GM21723 (cell line): ENCODE results near the gene FUT7.
"Not testable (repeated sequence)": the region's sequence is repeated elsewhere in the genome, so short reads cannot be mapped to it uniquely, and the experiment has no call there.

ENCODE experiments used
- ATAC-seq: cut with Tn5 transposase; IDR thresholded peaks from one replicate; pipeline ENCODE4 v1.9.1; 2021; ENCODE audit warnings: mild to moderate bottlenecking, moderate library complexity; ENCODE audit not compliant: unreplicated experiment

The FUT7 gene

DNA sequence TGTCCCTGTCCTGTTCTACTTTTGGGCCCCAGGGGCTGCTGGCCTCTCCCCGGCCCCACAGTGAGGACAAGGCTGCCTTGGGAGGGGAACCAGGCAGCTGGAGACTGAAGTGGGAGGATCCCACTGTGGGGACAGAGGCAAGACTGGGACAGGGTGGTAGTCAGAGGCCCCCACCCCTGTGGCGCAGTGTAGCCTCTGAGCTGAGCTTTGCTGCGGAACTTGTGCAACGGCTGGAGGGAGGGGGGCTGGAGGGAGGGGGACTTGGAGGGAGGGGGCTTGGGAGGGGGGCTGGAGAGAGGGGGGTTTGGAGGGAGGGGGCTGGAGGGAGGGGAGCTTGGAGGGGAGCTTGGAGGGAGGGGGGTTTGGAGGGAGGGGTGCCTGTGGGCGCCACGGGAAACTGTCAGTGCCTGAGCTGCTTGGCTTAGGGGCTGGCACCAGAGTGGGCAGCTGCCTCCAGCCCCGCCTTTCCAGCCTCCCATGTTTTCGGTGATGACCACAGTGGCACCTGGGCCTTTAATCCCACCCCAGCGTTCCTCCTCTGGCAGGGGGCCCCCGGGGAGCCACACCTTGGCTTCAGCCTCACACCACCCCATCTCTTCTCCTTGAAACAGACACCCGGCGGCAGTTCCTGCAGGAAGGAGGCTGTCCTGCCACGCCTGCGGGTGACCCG, 2.3 kb upstream of the FUT7 start:
- no peak for ATAC-seq

DNA sequence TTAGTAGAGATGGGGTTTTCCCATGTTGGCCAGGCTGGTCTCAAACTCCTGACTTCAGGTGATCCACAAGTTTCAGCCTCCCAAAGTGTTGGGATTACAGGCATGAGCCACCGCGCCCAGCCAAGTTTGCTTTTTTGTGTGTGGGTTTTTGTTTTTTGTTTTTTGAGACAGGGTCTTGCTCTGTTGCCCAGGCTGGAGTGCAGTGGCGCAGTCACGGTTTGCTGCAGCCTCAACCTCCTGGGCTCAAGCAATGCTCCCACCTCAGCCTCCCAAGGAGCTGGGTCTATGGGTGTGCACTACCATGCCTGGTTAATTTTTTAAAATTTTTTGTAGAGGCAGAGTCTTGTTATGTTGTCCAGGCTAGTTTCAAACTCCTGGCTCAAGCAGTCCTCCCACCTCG, 1.6 kb upstream of the FUT7 start:
- not testable (repeated sequence) for ATAC-seq

DNA sequence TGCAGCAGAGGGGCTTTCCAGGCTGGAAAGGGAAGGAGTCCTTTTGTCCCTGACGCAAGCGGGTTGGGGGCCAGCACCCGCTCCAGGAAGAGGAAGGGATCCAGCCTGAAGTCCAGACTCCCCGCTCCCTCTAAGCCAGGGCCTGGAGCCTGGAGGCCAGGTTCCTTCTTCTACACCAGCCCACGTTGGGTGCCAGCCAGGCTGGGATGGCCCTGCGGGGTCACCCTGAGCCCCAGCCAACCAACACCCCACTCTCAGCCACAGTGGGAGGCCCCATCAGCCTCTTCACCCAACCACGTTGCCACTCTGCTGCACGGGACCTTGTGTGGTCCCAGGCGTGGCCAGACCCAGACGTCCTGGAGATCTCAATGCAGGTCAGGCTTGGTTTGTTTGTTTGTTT, 970 bp upstream of the FUT7 start:
- ATAC-seq: no peak

DNA sequence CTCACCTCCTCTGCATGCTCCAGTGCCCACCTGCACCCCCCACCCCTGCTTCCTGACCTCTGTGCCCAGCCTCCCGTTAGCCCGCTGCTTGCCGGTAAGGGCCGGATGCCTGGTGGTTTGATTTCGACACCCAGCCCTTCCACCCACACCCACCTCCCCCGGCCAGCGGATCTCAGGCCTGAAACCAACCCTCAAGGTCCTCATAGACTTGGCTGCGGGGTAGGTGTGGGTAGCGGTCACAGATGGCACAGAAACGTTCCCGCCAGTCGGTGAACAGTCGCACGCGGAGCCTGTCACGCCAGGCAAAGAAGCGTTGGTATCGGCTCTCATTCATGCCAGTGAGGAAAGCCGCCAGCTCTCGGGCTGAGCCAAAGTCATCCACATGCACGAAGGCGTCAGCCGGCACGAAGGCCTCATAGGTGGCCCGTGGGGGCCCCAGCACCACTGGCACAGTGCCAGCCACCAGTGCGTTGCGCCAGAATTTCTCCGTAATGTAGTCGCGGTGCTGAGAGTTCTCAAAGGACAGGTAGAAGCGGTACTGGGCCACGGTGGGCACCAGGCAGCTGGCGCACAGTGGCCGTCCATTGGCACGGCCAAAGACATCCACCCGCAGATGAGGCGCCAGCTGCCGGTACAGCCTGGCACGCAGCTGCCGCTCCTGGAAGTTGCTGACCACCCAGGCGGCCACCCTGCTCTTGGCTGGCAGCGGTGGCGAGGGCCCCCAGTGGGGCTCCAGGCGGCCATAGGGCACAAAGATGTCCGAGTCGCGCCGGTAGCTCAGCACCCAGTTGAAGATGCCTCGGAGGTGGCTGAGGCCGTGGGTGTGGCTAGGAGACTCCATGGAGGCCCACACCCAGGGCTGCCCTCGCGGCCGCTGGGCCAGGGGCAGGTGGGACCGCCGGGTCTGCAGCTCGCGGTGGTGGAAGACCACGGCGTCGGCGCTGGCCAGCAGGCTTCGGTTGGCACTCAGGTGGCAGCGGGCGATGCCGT, 1.1 kb downstream of the FUT7 start:
- no peak for ATAC-seq

DNA sequence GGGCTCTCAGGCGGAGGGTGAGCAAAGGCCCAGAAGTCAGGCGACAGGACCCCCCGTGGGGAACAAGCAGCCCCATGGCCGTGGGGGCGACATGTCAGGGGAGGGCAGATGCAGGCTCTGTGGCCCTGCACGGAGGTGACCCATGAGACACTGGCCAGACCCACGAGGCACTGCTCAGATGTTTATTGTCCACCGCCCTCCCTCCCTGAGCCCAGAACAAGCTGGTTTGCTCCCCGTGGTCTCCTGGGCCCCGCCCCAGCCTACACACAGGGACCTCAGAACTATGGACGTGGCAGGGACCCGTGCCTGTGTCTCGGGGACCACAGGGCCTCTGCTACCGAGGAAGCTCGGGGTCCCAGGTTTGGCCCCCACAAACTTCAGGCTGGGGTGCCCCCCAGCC, 1.9 kb downstream of the FUT7 start:
- ATAC-seq: no peak

DNA sequence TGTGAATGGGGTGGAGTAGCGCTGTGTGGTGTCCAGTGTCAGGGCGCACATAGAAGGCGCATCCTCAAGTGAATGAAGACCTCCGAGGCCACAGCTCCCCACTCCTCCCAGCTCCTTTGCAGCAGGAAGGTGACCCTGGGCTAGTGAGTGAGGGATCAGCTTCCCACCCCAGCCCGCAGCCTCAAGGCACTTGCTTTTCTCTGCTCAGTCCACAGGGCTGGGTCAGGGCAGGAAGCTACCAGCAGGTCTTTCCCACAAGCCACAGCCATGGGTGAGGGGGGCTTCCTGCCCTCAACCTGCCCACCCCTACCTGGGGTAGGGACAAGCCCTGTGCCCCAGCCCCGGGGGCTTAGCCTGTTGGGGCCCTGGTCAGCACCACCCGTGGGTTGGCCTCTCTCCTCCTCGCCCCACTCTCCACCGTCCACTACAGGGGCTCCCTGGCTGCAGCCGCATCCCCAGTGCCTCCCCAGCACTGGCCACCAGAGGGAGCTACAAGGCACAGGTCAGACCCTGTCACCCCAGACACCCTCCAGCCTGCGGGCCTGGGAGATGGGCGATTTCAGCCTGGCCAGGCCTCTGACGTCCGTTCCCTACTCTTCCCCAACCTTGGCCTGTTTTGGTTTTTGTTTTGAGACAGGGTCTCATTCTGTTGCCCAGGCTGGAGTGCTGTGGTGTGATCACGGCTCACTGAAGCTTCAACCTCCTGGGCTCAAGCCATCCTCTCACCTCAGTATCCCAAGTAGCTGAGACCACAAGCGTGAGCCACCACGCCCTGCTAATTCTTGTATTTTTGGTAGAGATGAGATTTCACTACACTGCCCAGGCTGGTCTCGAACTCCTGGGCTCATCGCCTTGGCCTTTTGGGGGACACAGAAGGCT, 2.6 kb downstream of the FUT7 start:
- peak; percentile 35 for ATAC-seq

DNA sequence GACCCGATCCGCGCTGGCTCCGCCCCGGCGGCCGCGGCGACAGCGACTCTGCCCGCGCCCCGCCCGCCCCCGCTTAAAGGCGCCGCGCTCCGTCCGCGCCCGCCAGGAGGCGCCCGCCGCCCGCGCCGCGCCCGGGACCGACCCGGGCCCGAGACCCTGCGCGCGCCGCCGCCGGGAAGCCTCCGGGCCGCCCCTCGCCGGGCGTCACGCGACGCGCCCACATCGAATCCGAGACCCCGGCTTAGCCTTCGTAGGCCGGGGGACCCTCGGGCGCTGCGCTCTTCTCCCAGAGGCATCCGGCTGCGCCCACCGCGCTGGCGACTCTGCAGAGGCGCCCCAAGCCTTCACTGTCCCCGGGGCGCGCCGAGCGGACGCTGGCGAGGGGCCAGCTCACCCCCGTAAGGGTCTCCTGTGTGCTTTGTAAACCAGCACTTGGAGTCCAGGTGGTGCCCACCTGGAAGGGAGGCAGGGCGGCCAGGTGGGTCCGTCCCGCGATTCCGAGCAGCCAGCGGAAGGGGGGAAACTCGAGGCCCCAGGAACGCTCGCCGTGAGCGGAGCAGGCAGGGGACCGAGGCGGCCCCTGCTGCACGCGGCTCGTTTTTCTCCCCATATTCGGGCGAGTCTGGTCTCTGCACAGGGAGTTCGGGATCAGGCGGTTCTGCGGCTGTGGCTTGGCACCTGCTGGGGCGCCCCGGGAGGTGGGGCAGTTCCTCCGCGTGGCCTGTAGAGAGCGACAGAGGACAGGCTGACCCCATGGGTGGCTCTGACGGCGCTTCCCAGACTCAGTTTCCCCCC, 3.4 kb downstream of the FUT7 start:
- ATAC-seq: no peak

DNA sequence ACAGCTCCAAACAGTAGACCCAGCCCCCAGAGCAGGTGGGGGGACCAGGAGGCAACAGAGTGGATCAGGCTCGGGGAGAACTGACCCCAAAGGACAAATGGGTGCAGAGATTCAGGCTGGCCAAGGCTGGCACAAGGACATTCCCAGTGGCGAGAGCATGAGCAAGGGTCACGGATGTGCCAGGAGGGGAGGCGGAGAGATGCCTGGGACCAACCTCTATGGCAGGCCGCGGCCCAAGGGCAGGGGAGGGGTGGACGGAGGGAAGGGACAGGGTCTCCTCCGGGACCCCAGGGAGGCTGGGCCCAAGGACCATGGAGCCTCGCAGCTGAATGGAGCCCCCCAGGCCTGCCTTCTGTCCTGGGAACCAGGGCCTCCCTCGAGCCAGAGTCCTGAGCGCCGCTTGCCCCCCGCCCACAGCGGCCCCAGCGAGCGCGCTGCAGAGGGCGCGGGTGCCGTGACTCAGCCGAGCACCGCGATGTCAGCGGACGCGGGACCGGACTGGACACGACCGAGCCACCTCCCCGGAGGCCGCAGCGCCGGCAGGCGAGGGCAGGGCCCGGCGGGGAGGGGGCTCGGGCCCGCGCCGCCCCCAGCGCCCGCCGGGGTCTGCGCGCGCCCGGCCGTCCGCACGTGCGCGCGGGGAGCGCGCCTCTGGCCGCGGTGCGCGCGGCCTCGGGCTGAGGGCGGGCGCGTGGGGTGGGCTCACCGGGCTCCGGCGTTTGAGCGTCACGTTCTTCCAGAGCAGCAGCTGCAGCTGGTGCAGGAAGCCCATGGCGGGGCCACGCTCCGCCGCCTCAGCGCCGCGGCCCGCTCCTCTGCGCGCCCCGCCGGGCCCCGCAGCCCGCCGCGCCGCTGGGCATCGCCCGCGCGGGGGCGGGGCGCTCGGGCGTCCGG, 4.3 kb downstream of the FUT7 start, which contains the start of gene ABCA2:
Gene ABCA2, minus strand, starts transcription at position 869 of the 894 bp plus-strand sequence. Its CDS starts 97 bp downstream, at position 772.
- ATAC-seq: no peak

DNA sequence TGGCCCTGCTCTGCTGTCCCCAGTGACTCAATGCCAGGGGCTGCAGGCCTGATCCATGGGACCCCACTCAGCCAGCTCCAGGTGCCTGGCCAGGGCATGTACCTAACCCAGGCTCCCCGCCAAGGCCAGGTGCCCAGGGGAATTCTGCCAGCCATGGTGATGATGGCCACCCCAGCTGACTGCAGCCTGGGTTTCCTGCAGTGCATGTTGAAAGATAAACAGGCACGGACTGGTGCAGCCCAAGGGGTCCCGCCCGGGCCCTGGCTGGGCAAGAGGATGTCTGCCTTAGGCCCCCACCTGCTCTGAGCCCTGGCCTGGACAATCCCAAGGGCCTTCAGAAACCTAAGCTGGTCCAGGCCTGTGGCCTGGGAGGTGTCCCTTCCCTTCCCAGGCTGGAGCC, 5.1 kb downstream of the FUT7 start:
- no peak for ATAC-seq

DNA sequence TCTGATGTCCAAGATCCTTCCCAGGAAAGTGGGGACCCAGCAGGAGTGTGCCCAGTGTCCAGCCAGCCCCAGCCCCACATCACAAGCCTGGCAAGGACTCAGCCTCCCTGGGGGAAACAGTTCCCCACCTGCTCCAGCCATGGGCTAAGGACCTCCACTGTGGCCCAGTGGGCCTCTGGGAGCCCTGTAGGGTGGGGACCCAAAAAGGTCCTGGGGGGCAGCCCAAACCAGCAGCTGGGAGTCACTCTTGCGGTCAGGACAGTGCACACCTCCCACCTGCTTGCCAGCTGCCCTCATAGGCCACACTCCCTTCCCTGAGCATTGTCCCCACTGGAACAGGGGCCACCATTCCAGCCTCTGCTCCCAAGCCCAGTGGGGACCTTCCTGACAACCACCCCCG, 5.5 kb downstream of the FUT7 start:
- ATAC-seq: no peak

DNA sequence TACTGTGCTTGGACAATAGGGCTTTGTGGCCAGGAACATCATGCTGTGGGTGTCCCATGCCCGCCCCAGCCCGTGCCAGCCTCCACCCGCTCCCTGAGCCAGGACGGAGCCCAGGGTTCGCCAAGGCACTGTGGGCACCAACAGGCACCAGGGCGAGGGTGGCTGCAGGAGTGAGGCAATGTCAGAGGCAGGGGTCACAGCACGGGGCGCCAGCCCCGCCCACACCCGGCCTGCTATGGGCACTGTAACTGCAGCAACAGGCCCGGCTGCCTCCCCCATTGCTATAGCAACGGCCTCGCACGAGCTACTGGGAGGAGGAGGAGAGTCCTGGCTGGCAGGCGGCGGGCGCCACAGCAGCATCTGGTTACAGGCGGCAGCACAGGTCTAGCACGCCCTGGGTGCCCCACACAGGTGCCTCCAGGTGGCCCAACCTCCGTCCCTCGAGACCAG, 6.3 kb downstream of the FUT7 start:
- no peak for ATAC-seq

DNA sequence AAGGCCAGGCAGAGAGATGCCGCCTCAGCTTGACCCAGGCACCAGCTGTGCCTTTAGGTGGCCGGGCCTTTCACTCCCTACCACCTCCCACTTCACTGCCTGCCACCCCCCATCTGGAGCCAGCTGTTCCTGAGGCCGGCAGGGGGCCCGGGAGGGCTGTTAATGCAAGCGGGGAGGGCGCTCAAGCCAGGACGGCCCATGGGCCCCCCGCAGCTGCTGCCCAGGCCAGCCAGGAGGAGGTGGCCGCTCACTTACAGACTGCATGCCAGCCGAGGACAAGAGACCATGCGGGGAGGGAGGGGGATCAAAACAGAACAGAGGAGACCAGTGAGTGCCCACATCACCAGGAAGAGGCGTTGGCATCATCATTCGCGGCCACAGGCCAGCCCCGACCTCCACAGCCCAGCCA, 8.3 kb downstream of the FUT7 start:
- no peak for ATAC-seq

DNA sequence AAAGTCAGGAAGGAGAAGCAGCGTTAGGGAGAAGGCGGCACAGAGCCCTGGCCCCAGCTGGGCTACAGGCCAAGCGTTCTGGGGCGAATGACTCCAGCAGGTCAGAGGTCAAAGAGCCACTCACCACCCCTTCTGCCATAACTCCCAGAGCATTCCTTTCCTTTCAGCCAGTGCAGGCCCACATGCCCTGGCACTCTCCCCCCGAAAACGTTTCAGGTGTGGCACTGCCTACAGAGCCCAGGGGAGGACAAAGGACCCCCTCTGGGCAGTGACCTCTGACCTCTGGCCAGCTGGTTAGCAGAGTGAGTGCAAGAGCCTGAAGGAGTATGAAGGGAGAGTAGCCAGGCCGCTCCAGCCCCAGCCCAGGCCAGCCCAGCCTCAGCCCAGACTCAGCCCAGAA, 8.7 kb downstream of the FUT7 start:
- ATAC-seq: no peak

DNA sequence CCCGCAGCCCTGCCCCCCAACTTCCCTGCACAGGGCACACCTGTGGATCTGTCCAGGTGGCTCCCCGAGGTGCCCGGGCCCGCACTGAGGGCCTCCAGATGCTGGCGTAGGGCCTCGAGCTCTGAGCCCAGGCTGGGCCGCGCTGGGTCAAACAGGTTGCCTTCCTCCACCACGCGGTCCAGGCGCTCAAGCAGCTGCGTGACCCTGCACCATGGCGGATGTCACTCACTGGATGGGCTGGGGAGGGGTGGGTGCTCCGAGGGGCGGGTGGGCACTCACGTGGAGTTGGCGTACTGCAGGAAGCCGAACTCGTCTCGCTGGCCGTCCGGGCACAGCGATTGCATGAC, 9.3 kb downstream of the FUT7 start:
- ATAC-seq: no peak

DNA sequence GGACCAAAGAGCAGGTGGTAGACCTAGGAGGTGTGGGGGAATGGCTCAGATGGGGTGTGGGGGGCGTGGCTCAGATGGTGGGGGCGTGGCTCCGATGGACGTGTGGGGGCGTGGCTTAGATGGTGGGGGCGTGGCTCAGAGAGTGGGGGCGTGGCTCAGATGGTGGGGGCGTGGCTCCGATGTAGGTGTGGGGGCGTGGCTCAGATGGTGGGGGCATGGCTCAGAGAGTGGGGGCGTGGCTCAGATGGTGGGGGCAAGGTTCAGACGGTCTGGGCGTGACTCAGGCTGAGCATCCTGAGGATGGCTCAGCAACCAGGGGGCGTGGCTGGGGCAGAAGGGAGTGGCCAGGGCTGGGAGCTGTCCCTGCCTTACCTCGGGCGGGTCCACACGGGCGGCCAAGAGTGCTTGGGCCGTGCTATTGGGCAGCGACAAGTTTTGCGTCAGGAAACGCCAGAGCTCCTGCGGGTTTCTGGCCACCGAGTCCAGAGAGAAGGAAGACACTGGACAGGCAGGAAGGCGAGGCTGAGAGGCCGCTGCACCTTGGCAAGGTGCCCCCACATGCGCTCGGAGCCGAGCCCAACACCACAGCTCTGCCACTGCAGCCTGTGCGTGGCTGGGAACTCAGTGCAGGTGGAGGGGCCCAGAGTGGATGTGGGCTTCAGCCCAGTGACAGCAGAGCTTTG, 9.8 kb downstream of the FUT7 start:
- ATAC-seq: no peak

DNA sequence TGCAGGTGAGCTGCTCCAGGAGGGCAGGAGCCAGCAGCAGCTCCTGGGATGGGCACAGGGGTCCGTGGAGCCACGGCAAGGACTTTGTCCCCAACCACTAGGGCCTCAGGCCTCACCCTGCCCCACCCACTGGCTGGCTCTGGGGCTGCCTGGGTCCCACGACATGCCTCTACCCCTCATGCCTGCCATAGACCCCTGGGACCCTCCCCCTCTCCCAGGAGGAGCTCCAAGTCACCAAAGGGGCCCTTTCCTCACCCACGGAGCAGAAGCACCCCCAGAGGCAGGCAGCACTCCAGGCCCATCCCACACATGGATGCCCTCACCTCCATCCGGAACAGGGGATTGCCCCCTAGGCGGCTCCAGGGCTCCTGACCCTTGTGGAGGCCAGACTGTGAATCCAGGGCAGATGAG, 10.3 kb downstream of the FUT7 start:
- ATAC-seq: no peak

DNA sequence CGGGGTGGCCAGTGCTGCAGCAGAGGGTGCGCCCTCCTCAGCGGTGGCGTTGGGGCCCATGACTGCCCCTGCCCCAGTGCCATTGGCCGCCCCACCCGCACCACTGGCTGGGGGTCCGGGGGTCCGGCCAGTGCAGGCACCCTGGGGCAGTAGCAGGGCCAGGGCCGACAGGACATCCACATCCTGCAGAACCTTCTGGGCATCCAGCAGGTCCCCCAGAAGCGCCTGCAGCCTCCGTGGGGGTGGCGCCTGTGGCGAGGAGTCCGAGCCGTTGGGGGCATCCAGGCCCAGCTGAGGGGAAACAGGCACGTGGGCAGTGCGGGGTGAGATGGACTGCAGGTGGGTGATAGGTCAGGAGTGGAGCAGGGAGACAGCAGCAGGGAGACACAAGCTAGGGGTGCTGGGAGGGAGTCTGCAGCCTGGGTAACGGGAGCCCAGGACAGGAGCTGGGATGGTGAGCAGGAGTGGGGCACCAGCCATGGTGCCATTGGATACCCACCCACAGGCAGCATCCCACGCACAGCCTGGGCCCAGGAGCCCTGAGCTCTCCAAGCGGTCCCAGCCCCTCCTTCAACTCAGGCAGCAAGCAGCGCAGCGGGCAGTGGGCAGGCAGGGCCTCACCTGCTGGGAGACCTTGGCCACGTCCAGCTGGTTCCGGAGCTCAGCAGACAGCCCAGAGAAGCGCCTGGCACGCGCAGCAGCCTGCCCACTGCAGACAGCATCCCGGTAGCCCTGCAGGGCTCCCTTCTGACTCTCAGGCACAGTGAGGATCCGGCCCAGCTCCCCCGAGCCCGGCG, 10.9 kb downstream of the FUT7 start:
- no peak for ATAC-seq
